Measurements from ENCODE around the gene PTGFRN. TPM values are rescaled to one million over a fixed set of nuclear protein-coding genes. Genes with fewer than 3 reads are reported as not detected.

PTGFRN gene
- total and polyA plus RNA-seq, 12 donors = 21.2 to 318 (median 170) TPM

DNA sequence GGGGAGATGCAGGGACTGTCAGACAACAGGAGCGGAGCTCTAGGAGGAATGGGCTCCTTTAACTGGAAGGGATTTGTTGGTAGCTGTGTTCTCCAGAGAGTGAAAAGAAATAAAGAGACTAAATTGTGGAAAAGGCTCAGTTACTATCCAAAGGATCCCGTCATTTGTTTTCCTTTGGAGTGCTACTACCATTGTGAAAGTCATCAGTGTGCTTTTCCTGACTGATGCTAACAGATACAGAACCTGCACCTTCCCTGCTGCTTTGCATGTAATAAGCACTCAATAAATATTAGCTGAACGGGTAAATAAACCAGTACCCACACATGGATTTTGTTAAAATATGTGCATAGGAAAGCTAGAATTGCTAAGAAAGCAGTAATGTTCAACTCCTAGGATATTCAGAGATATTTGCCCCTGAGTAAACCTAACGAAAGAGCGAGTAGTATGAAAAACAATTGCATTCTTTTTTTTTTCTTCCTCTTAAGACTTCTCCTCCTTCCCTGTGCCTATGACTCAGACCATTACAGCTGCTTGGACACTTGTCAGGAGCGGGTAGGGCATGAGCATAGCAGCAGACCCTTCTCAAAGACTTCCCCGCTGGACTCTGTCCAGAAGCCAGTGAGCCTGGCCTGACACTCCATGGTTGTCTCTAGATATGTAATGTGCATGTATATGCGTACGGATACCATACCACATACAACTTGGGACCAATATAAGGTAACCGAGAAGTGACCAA is 41.7 kb downstream of the PTGFRN start:
- Histone ChIP-seq H3K27ac (peak overlapping the region; percentile 55 to 89 (median 70)), H3K27me3 (no peaks in the 10 kb centered on the region), H3K4me3 (peak overlapping the region in 5 of 10 donors; percentile 0 to 20 (median 6)), H3K9me3 (no peaks in the 10 kb centered on the region), H3K36me3 (peaks cover 0 to 43% (median 15%) of the 10 kb centered on the region in 9 donors), H3K4me1 (peaks cover 0 to 87% (median 61%) of the 10 kb centered on the region in 9 donors)
- DNase-seq = peak in 1 of 2 donors; percentile 28
- intact Hi-C loops (cut with DNase I) = loop anchor here in 2 of 10 donors (5.0 kb wide), 1 partner anchor 39 kb away; no protein-coding TSS in a partner anchor
- 74 to 77% methylated on average over 10 of the region's 10 CpGs for WGBS, 2 donors
- no peak for TF ChIP-seq CTCF (IDR thresholded peaks at IDR 0.05)
- ATAC-seq = peak in 6 of 8 donors; percentile 11 to 53 (median 35)

DNA sequence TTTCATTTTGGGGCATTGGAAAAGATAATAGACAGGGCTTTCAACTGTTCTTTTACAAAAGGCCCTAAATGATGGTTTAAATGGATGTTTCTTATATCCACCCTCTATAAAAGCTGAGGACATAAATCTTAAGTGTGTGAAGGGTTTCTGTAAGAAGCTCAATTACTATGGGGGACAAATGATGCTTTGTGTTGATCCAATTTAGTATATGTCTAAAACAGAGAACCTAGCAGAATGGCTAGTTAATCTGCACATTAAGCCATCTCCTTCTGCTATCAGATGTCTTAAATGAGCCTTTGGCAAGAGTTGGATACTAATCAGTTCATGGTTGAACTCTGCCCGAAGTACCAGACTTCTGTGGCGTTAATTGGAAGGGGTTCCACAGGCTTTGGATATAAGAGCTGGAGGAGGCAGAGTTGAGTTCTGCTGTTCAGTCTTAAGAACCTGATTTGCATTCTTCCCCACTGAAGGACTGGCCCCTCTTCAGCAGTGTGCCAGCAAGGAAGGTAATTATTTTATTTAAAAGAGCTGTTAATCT is 43.1 kb downstream of the PTGFRN start:
- Histone ChIP-seq H3K27me3 (no peaks in the 10 kb centered on the region), H3K36me3 (peaks cover 0 to 28% (median 9%) of the 10 kb centered on the region in 9 donors), H3K9me3 (no peaks in the 10 kb centered on the region), H3K27ac (peak overlapping the region in 3 of 10 donors; percentile 18 to 86 (median 20)), H3K4me3 (no peak overlapping the region), H3K4me1 (peaks cover 0 to 85% (median 54%) of the 10 kb centered on the region in 9 donors)
- TF ChIP-seq CTCF (IDR thresholded peaks at IDR 0.05) = no peak
- DNase-seq (no peak), ATAC-seq (no peak)
- WGBS, 2 donors = 90 to 94% methylated on average over 2 of the region's 2 CpGs
- intact Hi-C loops (cut with DNase I) = loop anchor here in 2 of 10 donors (5.0 kb wide), 1 partner anchor 41 kb away; no protein-coding TSS in a partner anchor

- Histone ChIP-seq H3K27ac (peak overlapping the region in 5 of 10 donors; percentile 16 to 57 (median 29)), H3K27me3 (no peaks in the 10 kb centered on the region), H3K9me3 (no peaks in the 10 kb centered on the region), H3K4me3 (no peak overlapping the region), H3K4me1 (peaks cover 0 to 79% (median 38%) of the 10 kb centered on the region in 9 donors), H3K36me3 (peaks cover 0 to 35% (median 4%) of the 10 kb centered on the region in 9 donors)
- DNase-seq (no peak), ATAC-seq (peak in 5 of 8 donors; percentile 12 to 89 (median 66))
- no peak for TF ChIP-seq CTCF (IDR thresholded peaks at IDR 0.05)
- intact Hi-C loops (cut with DNase I) = loop anchor here in 2 of 10 donors (5.0 kb wide), 1 partner anchor 42 kb away; no protein-coding TSS in a partner anchor
- WGBS, 2 donors = 38 to 46% methylated on average over 3 of the region's 3 CpGs
Observed at GRCh38 chr1:116954440-116954839, 44.7 kb downstream of the PTGFRN start.

- ATAC-seq (no peak), DNase-seq (no peak)
- peak overlapping the region in 2 of 10 donors; percentile 66 to 69 for H3K27ac ChIP-seq
- no peak overlapping the region for H3K4me3 ChIP-seq
- 96% methylated on average over 7 of the region's 7 CpGs for whole genome bisulfite sequencing, 2 donors
- H3K27me3 ChIP-seq = no peaks in the 10 kb centered on the region
- intact Hi-C loops (cut with DNase I) = no loop called here
- no peaks in the 10 kb centered on the region for H3K9me3 ChIP-seq
- H3K4me1 ChIP-seq = peaks cover 0 to 60% (median 21%) of the 10 kb centered on the region in 9 donors
- no peak for TF ChIP-seq CTCF (IDR thresholded peaks at IDR 0.05)
- H3K36me3 ChIP-seq = peaks cover 0 to 38% (median 3%) of the 10 kb centered on the region in 9 donors
Observed at GRCh38 chr1:116956378-116956777, 46.7 kb downstream of the PTGFRN start.
